Panc1 (cell line): Measurements from ENCODE around the gene HSD17B10. TPM values are rescaled to one million over a fixed set of nuclear protein-coding genes. Genes with fewer than 3 reads are reported as not detected.
"Not testable (repeated sequence)": the region's sequence is repeated elsewhere in the genome, so short reads cannot be mapped to it uniquely, and the experiment has no call there.

Experiments
- ATAC-seq: fragments of 200-7000 bp; cut with Tn5 transposase; 2 replicates; pipeline ENCODE4 v1.9.1; 2020; ENCODE audit warnings: mild to moderate bottlenecking, moderate library complexity
- BruUV-seq: library from RNA; stranded (reverse); fragments of 400-500 nt; replicated peaks from 2 replicates; lab custom pipeline; 2021; lab: Mats Ljungman, UMichigan
- CTCF ChIA-PET: fragments of 300-600 bp; sonication (Branson Sonifier 250); formaldehyde crosslinking; loops from one replicate; lab custom pipeline; 2022; ENCODE audit warnings: antibody characterized with exemption; lab: Charles Lee
- POLR2A ChIA-PET: fragments of 300-600 bp; sonication (Branson Sonifier 250); formaldehyde crosslinking; loops from one replicate; lab custom pipeline; 2022; ENCODE audit warnings: antibody characterized with exemption; lab: Charles Lee
- DNase-seq: peaks from one replicate; pipeline ENCODE4 v3.0.0-alpha.2; 2010; ENCODE audit warnings: low read depth, low spot score
- H3K27ac ChIP-seq: 2 replicates; pipeline ENCODE4 v1.5.1; 2011; ENCODE audit warnings: mild to moderate bottlenecking, low read length, inconsistent platforms
- H3K27me3 ChIP-seq: fragments of 200-500 bp; sonication (Bioruptor generic); 2 replicates; pipeline ENCODE4 v1.6.0; 2014; ENCODE audit warnings: low read length, inconsistent platforms; ENCODE audit not compliant: control insufficient read depth, insufficient read depth
- H3K36me3 ChIP-seq: fragments of 200-500 bp; sonication (Bioruptor generic); 2 replicates; pipeline ENCODE4 v1.5.1; 2014; ENCODE audit warnings: inconsistent platforms, mild to moderate bottlenecking, low read length, moderate library complexity; ENCODE audit not compliant: control insufficient read depth, insufficient read depth
- H3K4me1 ChIP-seq: 2 replicates; pipeline ENCODE4 v1.5.1; 2011; ENCODE audit warnings: inconsistent platforms, mild to moderate bottlenecking, low read length, moderate library complexity; ENCODE audit not compliant: control insufficient read depth, insufficient read depth
- H3K4me3 ChIP-seq, 2 experiments: 2 replicates each; pipeline ENCODE4 v1.5.1; 2011 to 2012; ENCODE audit warnings: low read depth in 2 of 2, low read length in 2 of 2, mild to moderate bottlenecking in 2 of 2, inconsistent platforms in 1 of 2, moderate library complexity in 1 of 2
- H3K9me3 ChIP-seq: fragments of 200-500 bp; sonication (Bioruptor generic); 2 replicates; pipeline ENCODE4 v1.5.1; 2014; ENCODE audit warnings: low read depth, mild to moderate bottlenecking, inconsistent platforms, low read length, moderate library complexity; ENCODE audit not compliant: control insufficient read depth, insufficient read depth
- CTCF ChIP-seq: fragments of 450-650 bp; IDR thresholded peaks from 2 replicates; pipeline ENCODE4 v1.5.1; 2017; ENCODE audit warnings: mild to moderate bottlenecking
- POLR2AphosphoS5 ChIP-seq: IDR thresholded peaks from 2 replicates; pipeline ENCODE4 v1.6.1; 2012; ENCODE audit warnings: mild to moderate bottlenecking, low read depth, low read length, moderate library complexity
- REST ChIP-seq, 2 experiments: IDR thresholded peaks; 2 replicates each; pipeline ENCODE4 v1.6.1; 2011 to 2012; ENCODE audit warnings: low read depth in 2 of 2, control low read depth in 1 of 2, low read length in 1 of 2, mild to moderate bottlenecking in 1 of 2, moderate library complexity in 1 of 2; ENCODE audit not compliant: insufficient read depth in 1 of 2
- SIN3A ChIP-seq: IDR thresholded peaks from 2 replicates; pipeline ENCODE4 v1.6.1; 2012; ENCODE audit warnings: low read depth, mild to moderate bottlenecking, low read length, moderate library complexity, borderline replicate concordance; ENCODE audit not compliant: insufficient read depth
- TCF7L2 ChIP-seq: IDR thresholded peaks from 2 replicates; pipeline ENCODE4 v1.6.1; 2011; ENCODE audit warnings: mild to moderate bottlenecking, low read depth, low read length, inconsistent platforms
- in situ Hi-C: cut with HindIII; loops from 2 replicates; pipeline ENCODE4 v1.10.0; 2016; ENCODE audit warnings: low sequenced_read_pairs, low pct_unique_long_range_greater_than_20kb
- intact Hi-C: fragments of 100-400 bp; cut with micrococcal nuclease; formaldehyde crosslinking; loops from one replicate; pipeline ENCODE4 v1.10.0; 2022; ENCODE audit not compliant: unreplicated experiment
- total RNA-seq: library from RNA; stranded (reverse); gene quantifications from one replicate; pipeline ENCODE4 v1.2.1, GENCODE V29; 2021; ENCODE audit not compliant: unreplicated experiment

HSD17B10 gene
- total RNA-seq, 1 experiment from 2014 or later: 216 TPM

GRCh38 chrX:53421772-53422085 is 12.4 kb downstream of the HSD17B10 start:
- BruUV-seq: no TSS peak
- peak overlapping the region; percentile 92 for H3K27ac ChIP-seq
- POLR2A ChIA-PET: interaction anchor here (0.6 to 1.3 kb wide), 2 partner anchors 140 to 501 kb away, joined by 4 to 5 read pairs; partner anchors contain the start of gene IQSEC2
- DNase-seq (no peak), ATAC-seq (peak; percentile 25; the same call in 1 of the 2 replicates)
- H3K9me3 ChIP-seq: no peaks in the 10 kb centered on the region
- peak overlapping the region; percentile 69 to 85 for H3K4me3 ChIP-seq
- peaks cover 8% of the 10 kb centered on the region; the same call in 1 of the 2 replicates for H3K4me1 ChIP-seq
- no peaks in the 10 kb centered on the region for H3K27me3 ChIP-seq
- intact Hi-C loops: no loop called here
- in situ Hi-C loops: no loop called here
- no peak for TF ChIP-seq TCF7L2
- TF ChIP-seq REST (IDR thresholded peaks at IDR 0.05; ENCODE audit: insufficient read depth in 1 of 2, low read depth in 2 of 2, low read length in 1 of 2): no peak
- no peak for TF ChIP-seq CTCF
- TF ChIP-seq SIN3A: no peak
- no peak; the same call in 1 of the 2 replicates for TF ChIP-seq POLR2AphosphoS5
- CTCF ChIA-PET: interaction anchor here (0.6 kb wide), 1 partner anchor 353 kb away, joined by 5 read pairs; no protein-coding TSS in a partner anchor
- H3K36me3 ChIP-seq: peaks cover 2% of the 10 kb centered on the region

- H3K4me1 ChIP-seq: peaks cover 8% of the 10 kb centered on the region; the same call in 1 of the 2 replicates
- in situ Hi-C loops: no loop called here
- CTCF ChIA-PET: no interaction called here
- H3K27me3 ChIP-seq: no peaks in the 10 kb centered on the region
- POLR2A ChIA-PET: interaction anchor here (0.5 to 0.6 kb wide), 2 partner anchors 11 to 21 kb away, joined by 3 to 5 read pairs; no protein-coding TSS in a partner anchor
- TSS peak; percentile 82 for BruUV-seq
- peak overlapping the region; percentile 69 to 85 for H3K4me3 ChIP-seq
- intact Hi-C loops: no loop called here
- peaks cover 2% of the 10 kb centered on the region for H3K36me3 ChIP-seq
- no peak for TF ChIP-seq REST (IDR thresholded peaks at IDR 0.05; ENCODE audit: insufficient read depth in 1 of 2, low read depth in 2 of 2, low read length in 1 of 2)
- TF ChIP-seq TCF7L2: no peak
- no peak for TF ChIP-seq CTCF
- TF ChIP-seq POLR2AphosphoS5: no peak
- no peak for TF ChIP-seq SIN3A
- no peak for ATAC-seq
- peak overlapping the region; percentile 92 for H3K27ac ChIP-seq
- H3K9me3 ChIP-seq: no peaks in the 10 kb centered on the region
- DNase-seq: no peak
Observed at GRCh38 chrX:53421125-53421524, 13.0 kb downstream of the HSD17B10 start.

GRCh38 chrX:53420351-53420750 is 13.8 kb downstream of the HSD17B10 start:
- H3K36me3 ChIP-seq, in situ Hi-C loops, H3K27ac ChIP-seq, intact Hi-C loops, H3K4me1 ChIP-seq, H3K9me3 ChIP-seq, H3K4me3 ChIP-seq, DNase-seq, BruUV-seq, ATAC-seq, H3K27me3 ChIP-seq: not testable (repeated sequence)
- ChIA-PET POLR2A (interaction anchor here (0.5 to 0.6 kb wide), 2 partner anchors 12 to 22 kb away, joined by 3 to 5 read pairs; no protein-coding TSS in a partner anchor), CTCF (interaction anchor here (0.7 kb wide), 1 partner anchor 231 kb away, joined by 3 read pairs; no protein-coding TSS in a partner anchor)
